ENCODE measurements around the gene CCBE1.
"Not testable (repeated sequence)": the region's sequence is repeated elsewhere in the genome, so short reads cannot be mapped to it uniquely, and the experiment has no call there.

The CCBE1 gene

DNA sequence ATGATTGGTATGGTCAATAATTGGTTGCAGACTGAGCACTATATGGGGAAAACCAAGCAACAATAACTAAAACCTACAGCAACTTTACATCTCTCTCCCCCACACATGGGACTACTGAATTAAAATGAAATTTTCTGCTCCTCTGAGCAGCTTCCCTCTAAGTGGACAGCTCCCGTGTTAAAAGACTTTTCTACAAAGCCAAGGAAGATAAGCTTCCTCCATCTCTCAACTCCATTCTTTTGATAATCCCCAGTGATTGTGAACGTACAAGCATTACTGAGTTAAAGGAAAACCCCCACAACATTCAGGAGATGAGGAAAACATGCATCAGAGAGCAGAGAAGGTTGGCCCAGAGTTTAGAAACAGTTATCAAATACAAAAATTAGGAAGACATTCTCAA lies 21.9 kb downstream of the CCBE1 start:
- no peak for DNase-seq

DNA sequence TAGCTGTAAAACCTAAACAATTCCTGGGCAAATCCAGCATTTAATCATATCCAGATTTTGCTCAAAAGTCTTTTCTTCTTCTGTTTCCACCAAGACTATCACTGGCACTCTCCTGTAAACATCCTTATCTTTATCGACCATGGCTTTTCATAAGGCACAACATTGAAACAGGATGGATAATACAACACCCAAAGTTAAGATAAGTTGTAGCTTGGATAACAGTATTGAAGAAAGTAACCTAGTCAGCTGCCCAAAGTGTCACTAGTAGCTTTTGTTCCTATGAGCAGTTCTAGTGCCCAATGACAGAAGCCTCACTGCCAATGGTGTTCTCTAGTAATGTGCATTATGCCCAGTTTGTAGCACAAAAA lies 22.3 kb downstream of the CCBE1 start:
- DNase-seq, result no peak

DNA sequence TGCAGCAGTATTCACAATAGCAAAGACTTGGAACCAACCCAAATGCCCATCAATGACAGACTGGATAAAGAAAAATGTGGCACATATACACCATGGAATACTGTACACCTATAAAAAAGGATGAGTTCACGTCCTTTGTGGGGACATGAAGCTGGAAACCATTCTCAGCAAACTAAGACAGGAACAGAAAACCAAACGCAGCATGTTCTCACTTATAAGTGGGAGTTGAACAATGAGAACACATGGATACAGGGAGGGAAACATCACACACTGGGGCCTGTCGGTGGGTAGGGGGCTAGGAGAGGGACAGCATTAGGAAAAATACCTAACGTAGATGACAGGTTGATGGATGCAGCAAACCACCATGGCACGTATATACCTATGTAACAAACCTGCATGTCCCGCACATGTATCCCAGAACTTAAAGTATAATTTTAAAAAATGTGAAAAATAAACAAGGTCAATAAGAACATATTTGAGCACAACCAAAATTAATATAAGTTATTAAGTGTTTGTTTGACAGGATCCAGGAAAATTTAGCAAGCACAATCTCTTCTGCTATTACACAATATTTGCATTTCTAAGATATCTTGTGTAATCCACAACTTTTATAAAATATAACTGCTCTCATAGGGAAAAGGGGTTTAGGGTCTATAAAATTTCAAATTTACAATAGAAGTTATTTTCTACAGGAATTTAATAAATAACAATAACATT lies 22.9 kb downstream of the CCBE1 start:
- DNase-seq, result no peak

DNA sequence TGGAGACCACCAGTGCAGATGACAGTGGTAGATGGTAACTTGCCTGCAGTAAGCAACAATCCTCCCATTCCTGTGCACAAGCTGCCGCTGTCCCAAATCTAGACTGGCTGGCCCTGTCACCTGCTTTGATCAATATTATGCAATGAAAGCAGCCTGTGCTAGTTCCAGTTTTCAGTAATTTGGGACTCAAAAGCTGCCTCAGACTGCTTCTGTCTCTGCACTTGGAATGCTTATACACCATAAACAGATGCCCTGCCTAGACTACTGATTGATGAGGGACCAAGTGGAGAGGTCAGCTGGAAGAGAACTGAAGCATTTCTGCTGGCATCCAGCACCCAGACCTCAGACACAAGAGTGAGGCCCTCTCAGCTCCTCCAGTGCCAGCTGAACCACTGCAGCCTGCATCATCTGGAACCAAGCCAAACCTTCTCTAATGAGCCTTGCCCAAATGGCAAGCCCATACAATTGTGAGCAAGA lies 24.9 kb downstream of the CCBE1 start:
- DNase-seq, result no peak

DNA sequence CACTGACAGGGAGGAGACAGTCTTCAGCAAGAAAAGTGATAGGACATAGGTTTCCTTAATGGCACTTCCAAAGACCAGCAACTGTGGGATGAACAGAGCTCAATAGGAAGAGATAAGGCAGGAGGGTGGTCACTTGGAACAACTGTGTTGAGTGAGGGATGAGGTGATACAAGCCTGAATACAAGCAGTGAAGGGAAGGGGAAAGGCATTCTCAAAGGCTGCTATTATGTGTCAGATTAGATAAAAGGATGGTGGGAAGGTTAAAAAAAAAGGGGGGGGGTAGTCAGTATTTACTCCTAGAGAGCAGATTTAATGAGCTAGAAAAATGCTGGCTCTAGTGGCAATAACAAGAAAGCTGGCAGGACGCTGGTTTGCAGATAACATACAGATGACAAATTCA lies 25.7 kb downstream of the CCBE1 start:
- DNase-seq, result no peak

DNA sequence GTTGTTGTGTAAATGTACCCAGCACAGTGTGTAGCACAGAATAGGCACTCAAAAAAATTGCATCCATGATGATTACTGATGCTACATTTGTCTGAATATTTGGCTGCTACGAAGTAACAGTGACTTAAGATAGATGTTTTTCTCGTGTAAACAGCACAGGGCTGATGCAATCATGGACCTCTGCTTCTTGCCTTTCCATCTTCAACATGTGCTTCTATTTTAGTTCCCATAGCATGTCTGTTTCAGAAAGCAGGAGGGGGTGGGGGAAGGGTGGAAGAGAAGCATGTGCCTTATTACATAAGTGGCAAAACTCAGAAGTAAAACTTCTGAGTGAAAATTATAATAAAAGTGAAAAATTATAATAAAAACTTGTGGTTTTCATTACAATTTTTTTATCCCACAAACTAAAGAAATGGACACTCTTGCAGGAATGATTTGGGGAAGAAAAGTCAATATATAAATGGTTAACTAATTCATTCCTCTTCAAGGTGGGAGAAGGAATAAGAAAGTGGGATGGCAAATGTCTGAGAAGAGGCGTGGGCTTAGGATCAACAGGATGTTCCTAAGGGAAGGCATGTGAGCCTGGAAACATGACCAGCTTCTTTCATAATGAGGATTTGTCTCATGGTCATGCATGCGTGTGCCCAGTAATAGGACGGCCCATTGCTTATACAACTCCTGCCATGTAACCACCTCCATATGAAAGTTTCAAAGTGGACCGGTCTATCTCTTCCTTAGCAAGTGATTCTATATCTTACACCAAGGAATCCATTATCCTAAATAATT lies 27.2 kb downstream of the CCBE1 start:
- DNase-seq, result no peak

DNA sequence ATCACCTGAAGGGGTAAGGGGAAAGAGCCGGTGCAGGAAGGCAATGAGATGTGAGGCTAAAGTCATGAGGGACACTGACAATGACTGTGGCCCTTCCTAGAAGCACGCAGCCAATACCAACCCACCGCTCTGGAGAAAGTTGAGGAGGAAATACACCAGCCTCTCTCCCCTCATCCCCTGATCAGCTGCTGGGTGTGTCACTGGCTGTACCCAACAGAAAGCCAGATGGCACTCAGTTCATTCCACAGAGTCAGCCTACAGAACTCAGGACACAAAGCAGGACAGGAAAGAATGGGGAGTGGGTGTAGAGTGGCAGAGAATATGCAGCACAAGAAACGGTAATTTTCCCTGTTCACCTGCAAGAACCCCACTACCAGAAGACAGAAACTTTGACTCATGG lies 29.7 kb downstream of the CCBE1 start:
- no peak for DNase-seq

DNA sequence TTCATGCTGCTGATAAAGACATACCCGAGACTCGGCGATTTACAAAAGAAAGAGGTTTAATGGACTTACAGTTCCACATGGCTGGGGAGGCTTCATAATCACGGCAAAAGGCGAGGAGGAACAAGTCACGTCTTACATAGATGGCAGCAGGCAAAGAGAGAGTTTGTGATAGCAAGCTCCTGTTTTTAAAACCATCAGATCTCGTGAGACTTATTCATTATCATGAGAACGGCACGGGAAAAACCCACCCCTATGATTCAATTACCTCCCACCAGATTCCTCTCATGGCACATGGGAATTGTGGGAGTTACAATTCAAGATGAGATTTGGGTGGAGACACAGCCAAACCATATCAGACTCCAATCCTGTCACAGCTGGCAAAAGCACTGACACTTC lies 31.2 kb downstream of the CCBE1 start:
- not testable (repeated sequence) for DNase-seq

DNA sequence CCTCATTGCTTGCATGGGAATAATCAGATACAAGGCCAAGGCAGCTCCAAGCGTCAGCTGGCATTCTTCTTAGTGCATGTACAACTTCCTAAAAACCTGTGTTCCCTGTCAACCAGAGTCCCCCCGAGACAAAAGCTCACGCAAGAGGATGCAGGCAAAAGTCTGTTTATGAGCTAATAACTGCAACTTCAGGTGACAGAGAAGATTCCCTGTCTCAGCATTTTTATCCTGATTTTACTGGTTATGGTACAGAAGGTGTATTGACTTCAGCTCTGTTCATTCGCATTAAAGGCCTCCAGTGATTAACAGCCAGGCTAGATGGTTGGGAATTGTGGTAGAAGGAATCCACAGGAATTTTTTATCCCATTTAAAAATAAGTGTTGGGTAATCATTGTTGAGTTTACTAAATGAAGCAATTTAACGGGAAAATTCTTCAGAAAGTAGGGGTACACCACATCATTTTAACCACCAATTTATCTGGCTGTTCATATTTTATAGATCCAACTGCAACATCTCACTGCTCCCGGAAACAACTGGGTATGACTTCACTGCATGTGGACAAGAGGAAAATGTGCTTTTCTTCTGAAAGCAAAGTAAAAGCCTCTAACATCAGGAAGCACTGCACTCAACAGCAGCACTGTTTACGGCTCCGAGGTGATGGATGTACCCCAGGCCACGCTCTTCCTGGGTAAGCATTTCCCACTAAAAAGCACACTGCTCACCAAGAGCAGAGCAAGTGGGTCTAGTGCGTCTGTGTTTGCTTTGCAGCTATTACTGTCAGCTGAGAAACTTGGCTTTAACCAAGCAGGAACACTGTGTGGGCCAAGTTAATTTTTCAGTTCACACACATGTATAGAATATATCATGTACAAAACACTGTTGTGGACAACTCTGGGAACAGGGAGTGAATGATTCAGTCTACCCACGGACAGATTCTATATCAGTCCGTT lies 31.9 kb downstream of the CCBE1 start:
- no peak for DNase-seq

DNA sequence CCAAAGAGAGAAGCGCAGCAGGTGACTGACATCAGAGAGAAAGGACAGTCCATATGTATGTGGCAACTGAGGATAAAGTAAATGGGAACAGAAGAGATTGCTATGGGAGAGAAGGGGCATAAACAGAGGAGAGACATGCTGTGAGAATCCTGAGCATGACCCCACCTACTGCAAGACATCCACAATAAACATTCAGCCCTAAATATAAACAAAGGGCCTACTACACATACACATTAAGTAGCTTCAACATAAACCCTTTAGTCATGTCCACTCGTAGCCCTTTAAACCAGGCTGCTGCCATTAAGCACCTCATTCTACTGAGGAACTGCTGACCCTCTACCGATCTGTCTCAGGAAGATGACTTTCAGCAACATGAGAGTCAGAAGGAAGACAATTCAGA lies 32.9 kb downstream of the CCBE1 start:
- no peak for DNase-seq

DNA sequence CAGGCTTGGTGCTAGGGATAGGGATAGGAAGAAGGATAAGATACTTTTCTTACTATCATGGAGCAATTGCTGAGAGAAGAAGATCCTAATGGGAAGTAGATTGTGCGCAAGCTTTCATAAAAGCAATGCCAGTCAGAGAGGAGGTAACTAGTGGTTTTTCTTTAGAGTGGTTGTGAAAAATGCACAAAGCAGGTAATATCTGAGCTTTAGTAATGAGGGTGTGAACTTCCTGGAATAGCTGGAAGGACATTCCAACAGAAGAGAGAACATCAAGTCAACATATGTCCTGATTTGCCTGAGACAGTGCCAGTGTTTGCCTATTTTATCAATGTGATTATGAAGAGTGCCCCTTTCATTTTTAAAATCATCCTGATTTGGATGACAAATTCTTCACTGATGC lies 34.1 kb downstream of the CCBE1 start:
- DNase-seq, result no peak

DNA sequence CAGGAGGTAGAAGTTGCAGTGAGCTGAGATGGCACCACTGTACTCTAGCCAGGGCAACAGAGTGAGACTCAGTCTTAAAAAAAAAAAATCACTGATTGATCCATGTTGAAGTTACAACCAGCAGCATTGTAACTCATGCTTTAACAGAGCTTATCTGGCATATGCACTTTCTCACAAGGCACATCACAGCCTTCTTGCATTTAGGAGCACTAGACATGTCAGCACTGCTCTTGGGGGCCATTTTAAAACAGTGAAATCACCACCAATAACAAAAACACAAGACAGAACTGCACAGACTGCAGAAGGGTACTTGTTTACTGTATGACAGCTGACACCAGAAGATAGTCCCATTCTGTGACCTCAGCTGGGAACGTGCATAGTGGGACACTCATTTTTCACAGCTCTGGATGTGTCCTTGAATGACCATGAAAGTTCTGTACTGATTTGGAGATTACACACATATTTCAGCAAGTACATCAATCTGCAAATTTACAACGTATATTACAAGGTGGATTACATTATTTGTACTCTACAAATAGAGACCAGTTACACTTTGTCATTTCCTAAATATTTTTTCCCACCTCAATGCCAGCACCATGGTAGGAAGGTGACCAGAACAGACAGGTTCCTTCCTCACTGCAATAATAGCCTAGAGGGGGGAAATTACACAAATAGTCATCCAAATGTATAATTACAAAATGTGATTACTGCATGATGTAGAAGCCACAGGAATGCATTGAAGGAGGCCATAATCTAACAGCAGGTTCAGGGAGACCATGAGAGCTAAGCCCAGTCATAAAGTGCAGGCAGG lies 35.1 kb downstream of the CCBE1 start:
- no peak for DNase-seq

DNA sequence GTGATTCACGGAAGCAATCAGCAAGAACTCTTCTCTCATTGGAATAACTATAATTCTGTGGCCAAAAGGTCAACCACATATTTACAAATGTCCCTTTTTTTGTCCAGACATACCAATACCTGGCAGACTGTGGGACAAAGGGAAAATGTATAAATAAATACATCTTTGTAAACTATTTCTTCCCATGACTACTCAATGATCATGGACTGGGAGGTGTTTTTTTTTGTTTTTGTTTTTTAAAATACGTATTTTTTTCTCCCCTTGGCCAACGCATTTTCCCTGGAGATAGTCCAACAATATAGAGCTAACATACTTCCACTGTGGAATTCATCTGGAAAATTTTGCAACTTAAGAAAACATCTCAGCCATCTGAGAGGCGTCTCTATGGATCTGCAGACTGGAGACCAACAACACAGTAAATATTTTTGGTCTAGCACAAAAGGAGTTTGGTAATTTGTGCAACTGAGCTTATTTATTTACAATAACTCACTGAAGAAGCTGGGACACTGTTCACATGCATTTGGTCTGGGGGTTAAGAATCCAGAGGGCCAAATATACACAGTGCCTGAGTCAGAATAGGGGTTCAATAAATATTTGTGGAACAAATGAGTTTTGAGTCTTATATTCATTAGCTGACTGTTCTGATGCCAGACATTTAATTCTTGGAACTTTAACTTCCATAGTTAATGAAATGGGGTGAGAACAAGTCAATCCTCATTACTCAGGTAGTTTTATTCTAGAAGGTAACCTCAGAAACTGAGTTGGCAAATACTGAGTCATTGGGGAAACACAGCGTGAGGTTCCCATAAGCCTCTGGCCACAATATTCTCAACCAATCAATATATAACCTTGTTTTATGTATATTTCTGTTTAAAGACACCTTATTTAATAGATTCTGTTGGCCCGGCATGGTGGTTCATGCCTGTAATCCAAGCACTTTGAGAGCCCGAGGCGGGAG lies 36.2 kb downstream of the CCBE1 start:
- no peak for DNase-seq

DNA sequence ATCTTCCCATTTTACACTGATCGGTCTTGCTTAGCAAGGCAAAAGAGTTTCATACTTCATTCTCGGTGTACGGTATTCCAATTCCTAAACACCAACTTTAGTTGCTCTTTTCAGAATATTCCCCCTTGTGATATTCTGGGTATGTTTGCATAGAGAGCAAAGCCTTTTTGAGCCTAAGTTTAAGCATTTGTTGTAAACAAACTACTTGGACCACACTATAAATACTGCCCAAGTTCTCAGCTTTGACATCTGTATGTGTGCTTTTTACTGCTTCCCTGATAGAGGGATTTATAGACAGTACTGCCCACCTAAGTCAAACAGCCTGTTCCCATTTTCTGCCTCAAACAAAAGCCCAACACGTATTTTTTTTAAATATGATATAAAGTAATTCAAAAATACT lies 36.9 kb downstream of the CCBE1 start:
- no peak for DNase-seq

DNA sequence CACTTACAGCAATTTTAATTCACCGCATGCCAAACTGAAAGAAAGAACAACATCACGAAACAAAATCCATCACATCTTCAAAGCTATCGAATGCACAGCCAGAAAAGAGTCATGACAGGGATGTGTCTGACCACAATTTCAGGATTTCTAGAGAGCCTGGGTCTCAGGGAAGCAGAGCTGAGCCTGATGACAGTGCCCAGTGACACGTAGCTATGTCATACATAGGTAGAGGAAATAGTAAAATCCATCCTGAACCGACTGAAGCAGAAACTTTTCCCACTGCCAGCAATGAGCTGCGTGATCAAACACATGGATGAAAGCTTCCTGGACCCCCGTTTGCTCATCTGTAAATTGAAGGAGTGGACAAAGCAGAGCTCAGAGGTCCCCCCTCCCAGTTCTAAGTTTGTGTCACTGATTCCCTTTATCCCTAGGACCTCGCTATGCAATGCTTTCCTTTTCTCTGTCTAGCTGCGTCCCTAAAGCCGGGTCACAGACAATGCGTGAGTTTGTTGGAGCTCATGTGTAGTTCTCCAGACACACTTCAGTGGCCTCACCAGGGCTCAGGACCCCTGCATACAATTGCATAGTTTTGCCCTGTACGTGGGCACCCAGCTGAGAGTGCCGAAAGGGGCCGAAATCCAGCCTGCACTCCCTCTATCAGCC lies 37.6 kb downstream of the CCBE1 start:
- no peak for DNase-seq

DNA sequence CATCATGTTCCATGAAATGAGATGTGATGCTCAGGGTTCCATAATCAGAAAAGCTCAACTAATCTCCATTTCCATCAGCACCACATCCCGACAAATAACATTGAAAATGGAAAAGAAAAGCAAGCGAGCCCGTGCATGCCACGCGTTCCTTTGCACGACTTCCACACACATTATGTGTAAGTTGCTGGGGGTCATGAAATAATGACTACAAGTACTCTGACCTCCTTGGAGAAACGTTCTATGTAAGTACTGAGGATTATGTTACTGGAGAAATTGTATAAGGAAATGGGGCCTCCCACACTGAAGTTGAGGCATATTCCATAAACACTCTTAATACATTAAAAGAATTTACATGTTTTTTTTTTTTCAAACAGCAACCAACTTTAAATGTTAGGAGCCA lies 38.3 kb downstream of the CCBE1 start:
- DNase-seq, result no peak

DNA sequence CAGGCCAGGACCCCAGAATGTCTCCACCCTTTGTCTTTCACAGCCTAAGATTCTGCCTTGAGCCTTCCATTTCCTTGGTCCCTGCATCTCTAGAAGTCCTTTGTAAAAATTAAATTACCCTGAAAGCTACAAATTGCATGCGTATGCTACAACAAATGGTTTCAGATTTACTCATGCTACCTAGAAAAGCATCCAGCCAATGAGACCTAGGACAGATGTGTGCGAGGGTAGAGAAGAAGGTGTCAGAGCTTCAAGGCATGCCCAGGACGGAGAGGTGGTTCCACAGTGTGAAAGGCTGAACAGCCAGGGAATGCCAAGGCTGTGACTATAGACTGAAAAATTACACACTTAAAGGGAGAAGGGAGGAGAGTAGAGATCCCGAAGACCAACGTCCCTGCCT lies 40.2 kb downstream of the CCBE1 start:
- DNase-seq, result no peak

DNA sequence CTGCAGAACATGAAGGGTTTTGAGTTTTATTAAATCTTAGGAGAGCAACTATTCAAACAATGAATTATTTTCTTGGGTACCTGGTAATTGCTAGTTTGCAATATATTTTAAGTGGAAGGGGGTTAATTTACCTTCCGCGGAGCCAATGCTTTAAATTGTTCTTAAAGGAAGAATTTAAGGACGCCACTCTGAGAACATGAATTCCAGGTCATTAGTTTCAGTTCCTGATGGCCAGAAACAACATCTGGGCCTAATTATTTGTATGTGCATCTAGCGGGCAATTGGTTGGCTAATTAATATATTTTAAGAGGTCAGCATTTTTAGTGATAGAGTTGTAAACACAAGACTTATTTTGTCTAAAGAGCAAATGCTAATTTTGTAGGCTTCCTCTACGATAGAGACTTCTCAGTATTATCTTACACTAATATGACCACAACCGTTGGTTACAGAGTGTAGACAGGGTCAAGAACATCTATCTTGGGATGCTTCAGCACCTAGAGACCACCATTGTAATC lies 40.8 kb downstream of the CCBE1 start:
- DNase-seq, result no peak

DNA sequence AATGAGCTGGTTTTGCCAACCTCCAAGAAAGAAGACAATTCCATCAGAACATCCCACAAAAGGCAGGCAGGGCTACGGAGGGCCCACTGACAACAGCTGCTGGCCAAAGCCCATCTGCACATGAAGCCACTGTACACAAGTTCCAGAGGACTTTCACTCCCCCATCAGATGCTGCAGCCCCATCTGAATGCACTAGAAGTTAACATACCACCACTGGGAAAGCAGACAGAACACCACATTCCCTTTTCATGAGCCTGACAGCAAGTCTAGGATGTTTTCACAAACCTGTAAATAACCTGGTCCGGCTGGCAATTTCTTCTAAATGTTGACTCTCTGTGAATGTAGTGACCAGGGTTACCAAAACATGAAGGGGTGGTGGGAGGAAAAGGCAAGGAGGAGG lies 41.5 kb downstream of the CCBE1 start:
- no peak for DNase-seq

DNA sequence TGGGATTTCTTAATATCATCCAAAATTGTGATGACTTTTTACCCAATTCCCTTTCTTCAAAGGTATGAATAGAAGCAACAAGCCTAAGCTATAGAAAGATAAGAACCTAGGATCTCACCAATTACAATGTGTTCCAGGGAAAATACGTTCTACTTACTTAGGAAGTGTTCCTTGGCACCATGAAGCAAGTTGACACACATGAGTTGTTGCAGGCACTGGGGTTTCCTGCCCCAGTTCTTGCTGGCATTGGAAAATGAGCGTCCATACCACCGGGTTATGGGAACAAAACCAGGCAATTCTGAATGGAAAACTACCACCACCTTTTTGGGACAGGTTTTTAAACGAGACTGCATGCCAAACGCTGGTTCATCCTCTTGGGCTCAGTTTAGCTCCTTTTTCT lies 46.2 kb downstream of the CCBE1 start:
- DNase-seq, result no peak

All from SW 1271 (cell line).